ENCODE data around the gene MILR1.
A peak's percentile ranks its signal among the peaks of the same experiment; 100 is the strongest.

The MILR1 gene

GRCh38 chr17:64491994-64492393 lies 43.1 kb downstream of the MILR1 start:
- no peak overlapping the region for H3K4me3 ChIP-seq (ENCODE audit: low read depth, low read length)
- no peak for TF ChIP-seq MYC (IDR thresholded peaks at IDR 0.05; ENCODE audit: low read depth, low read length)
- no peak for TF ChIP-seq MAX (IDR thresholded peaks at IDR 0.05; ENCODE audit: low read depth, low read length)
- no peak for TF ChIP-seq POLR2A (IDR thresholded peaks at IDR 0.05; ENCODE audit: extremely low read depth, insufficient read length)
- no peak for DNase-seq (ENCODE audit: low read depth)

- no peak for TF ChIP-seq MYC (IDR thresholded peaks at IDR 0.05; ENCODE audit: low read depth, low read length)
- TF ChIP-seq CTCF (IDR thresholded peaks at IDR 0.05; ENCODE audit: low read depth, low read length): peak; percentile 33
- no peak overlapping the region for H3K4me3 ChIP-seq (ENCODE audit: low read depth, low read length)
- peak; percentile 55 for DNase-seq (ENCODE audit: low read depth)
These were observed 43.7 kb downstream of the MILR1 start for GRCh38 chr17:64492481-64493109.

GRCh38 chr17:64494121-64494520 lies 45.2 kb downstream of the MILR1 start:
- H3K4me3 ChIP-seq (ENCODE audit: low read depth, low read length): peak overlapping the region; percentile 70
- no peak for DNase-seq (ENCODE audit: low read depth)
- TF ChIP-seq POLR2A (IDR thresholded peaks at IDR 0.05; ENCODE audit: extremely low read depth, insufficient read length): no peak
- no peak for TF ChIP-seq MYC (IDR thresholded peaks at IDR 0.05; ENCODE audit: low read depth, low read length)
- no peak for TF ChIP-seq CTCF (IDR thresholded peaks at IDR 0.05; ENCODE audit: low read depth, low read length)
- TF ChIP-seq MAX (IDR thresholded peaks at IDR 0.05; ENCODE audit: low read depth, low read length): no peak

GRCh38 chr17:64495300-64495699 lies 46.4 kb downstream of the MILR1 start:
- peak; percentile 12 for DNase-seq (ENCODE audit: low read depth)
- H3K4me3 ChIP-seq (ENCODE audit: low read depth, low read length): peak overlapping the region; percentile 70

GRCh38 chr17:64496348-64496785 lies 47.5 kb downstream of the MILR1 start:
- TF ChIP-seq MAX (IDR thresholded peaks at IDR 0.05; ENCODE audit: low read depth, low read length) (no peak), CTCF (IDR thresholded peaks at IDR 0.05; ENCODE audit: low read depth, low read length) (no peak), MYC (IDR thresholded peaks at IDR 0.05; ENCODE audit: low read depth, low read length) (no peak), POLR2A (IDR thresholded peaks at IDR 0.05; ENCODE audit: extremely low read depth, insufficient read length) (no peak)
- no peak for DNase-seq (ENCODE audit: low read depth)
- H3K4me3 ChIP-seq (ENCODE audit: low read depth, low read length): peak overlapping the region; percentile 70

GRCh38 chr17:64496786-64497564 lies 48.1 kb downstream of the MILR1 start, which contains the start of gene POLG2:
TSS of gene POLG2 (minus strand) at chr17:64497054. CDS start at chr17:64496968, 86 bp downstream.
- DNase-seq (ENCODE audit: low read depth): peak; percentile 96
- H3K4me3 ChIP-seq (ENCODE audit: low read depth, low read length): peak within 1 kb of the TSS; percentile 70
- TF ChIP-seq MAX (IDR thresholded peaks at IDR 0.05; ENCODE audit: low read depth, low read length) (peak; percentile 44), MYC (IDR thresholded peaks at IDR 0.05; ENCODE audit: low read depth, low read length) (peak; percentile 86), POLR2A (IDR thresholded peaks at IDR 0.05; ENCODE audit: extremely low read depth, insufficient read length) (peak; percentile 96), CTCF (IDR thresholded peaks at IDR 0.05; ENCODE audit: low read depth, low read length) (peak; percentile 51)
